HCT116 (cell line): ENCODE results near the gene LRP1B. TPM values are rescaled to one million over a fixed set of nuclear protein-coding genes. Genes with fewer than 3 reads are reported as not detected.

Source experiments
- ATAC-seq: fragments of 200-7000 bp; cut with Tn5 transposase; 2 replicates; pipeline ENCODE4 v1.9.1; 2020; ENCODE audit warnings: mild to moderate bottlenecking, moderate library complexity
- BruUV-seq: library from RNA; stranded (reverse); fragments of 400-500 nt; replicated peaks from 2 replicates; lab custom pipeline; 2021; lab: Mats Ljungman, UMichigan
- CTCF ChIA-PET: fragments of 300-600 bp; sonication (Branson Sonifier 250); formaldehyde crosslinking; loops from one replicate; lab custom pipeline; 2021; ENCODE audit warnings: antibody characterized with exemption; lab: Charles Lee
- POLR2A ChIA-PET: fragments of 300-600, 350-600 bp; sonication (Branson Sonifier 250); formaldehyde crosslinking; loops from one replicate; lab custom pipeline; 2021; ENCODE audit warnings: antibody characterized with exemption; lab: Charles Lee
- RAD21 ChIA-PET, 2 experiments: fragments of 300-600 bp; sonication (Branson Sonifier 250); formaldehyde crosslinking; loops; one replicate each; lab custom pipeline; 2023; ENCODE audit warnings: low total read pairs in 2 of 2; ENCODE audit not compliant: uncharacterized antibody in 2 of 2, unreplicated experiment in 2 of 2, low non-redundant PET in 1 of 2; lab: Charles Lee
- DNase-seq: peaks from one replicate; pipeline ENCODE4 v3.0.0-alpha.2; 2010; ENCODE audit warnings: low read depth, low spot score
- H2AFZ ChIP-seq: fragments of 200-600 bp; shearing (Covaris generic), sonication (generic); 2 replicates; pipeline ENCODE4 v1.6.1; 2017; ENCODE audit warnings: low read depth, mixed run types, mixed read lengths, antibody characterized with exemption, low read length; ENCODE audit not compliant: poor library complexity, severe bottlenecking
- H3K27ac ChIP-seq: 2 replicates; pipeline ENCODE4 v1.5.1; 2012; ENCODE audit warnings: low read depth, low read length
- H3K27me3 ChIP-seq: fragments of 200-600 bp; sonication (generic); 2 replicates; pipeline ENCODE4 v1.6.1; 2016; ENCODE audit warnings: mixed run types, low read length, mixed read lengths; ENCODE audit not compliant: insufficient read depth
- H3K36me3 ChIP-seq, 2 experiments: fragments of 200-500 bp in 1 of 2; fragments of 200-600 bp in 1 of 2; sonication (Bioruptor generic) in 1 of 2; sonication (generic) in 1 of 2; 2 replicates each; pipeline versions ENCODE4 v1.5.1 to v1.6.1; 2014 to 2016; ENCODE audit warnings: low read length in 2 of 2, inconsistent platforms in 1 of 2, mixed read lengths in 1 of 2, mixed run types in 1 of 2; ENCODE audit not compliant: insufficient read depth in 2 of 2, control insufficient read depth in 1 of 2
- H3K4me1 ChIP-seq, 2 experiments: fragments of 200-600 bp in 1 of 2; sonication (generic) in 1 of 2; 2 replicates each; pipeline versions ENCODE4 v1.5.1 to v1.6.1; 2012 to 2017; ENCODE audit warnings: low read length in 2 of 2, inconsistent platforms in 1 of 2, mild to moderate bottlenecking in 1 of 2, mixed read lengths in 1 of 2, mixed run types in 1 of 2, moderate library complexity in 1 of 2; ENCODE audit not compliant: insufficient read depth in 2 of 2, control insufficient read depth in 1 of 2
- H3K4me2 ChIP-seq: fragments of 200-600 bp; sonication (generic); 2 replicates; pipeline ENCODE4 v1.6.1; 2017; ENCODE audit warnings: mixed run types, low read length, mixed read lengths
- H3K4me3 ChIP-seq, 2 experiments: fragments of 200-600 bp in 1 of 2; sonication (generic) in 1 of 2; replicated peaks in 1 of 2; 2 replicates each; pipeline ENCODE4 v1.5.1; 2011 to 2016; ENCODE audit warnings: low read length in 2 of 2, control low read depth in 1 of 2, low read depth in 1 of 2, mild to moderate bottlenecking in 1 of 2, mixed read lengths in 1 of 2, mixed run types in 1 of 2
- H3K79me2 ChIP-seq: fragments of 200-600 bp; sonication (generic); 2 replicates; pipeline ENCODE4 v1.6.1; 2017; ENCODE audit warnings: mild to moderate bottlenecking, mixed run types, low read length, moderate library complexity, mixed read lengths; ENCODE audit not compliant: insufficient read depth
- H3K9ac ChIP-seq: fragments of 200-600 bp; sonication (generic); 2 replicates; pipeline ENCODE4 v1.6.1; 2016; ENCODE audit warnings: low read length, mixed read lengths
- H3K9me2 ChIP-seq: fragments of 200-600 bp; sonication (generic), shearing (Covaris generic); 2 replicates; pipeline ENCODE4 v1.6.1; 2017; ENCODE audit warnings: mixed run types, mild to moderate bottlenecking, moderate library complexity; ENCODE audit not compliant: insufficient read depth
- H3K9me3 ChIP-seq, 2 experiments: fragments of 200-500 bp in 1 of 2; fragments of 200-600 bp in 1 of 2; sonication (Bioruptor generic) in 1 of 2; sonication (generic) in 1 of 2; 2 replicates each; pipeline ENCODE4 v1.6.1; 2014 to 2017; ENCODE audit warnings: low read length in 2 of 2, mixed read lengths in 2 of 2, inconsistent platforms in 1 of 2, low read depth in 1 of 2, mild to moderate bottlenecking in 1 of 2, mixed run types in 1 of 2, moderate library complexity in 1 of 2; ENCODE audit not compliant: control insufficient read depth in 1 of 2, insufficient read depth in 1 of 2
- H4K20me1 ChIP-seq: fragments of 200-600 bp; sonication (generic), shearing (Covaris generic); 2 replicates; pipeline ENCODE4 v1.6.1; 2017; ENCODE audit warnings: mixed run types, mild to moderate bottlenecking, moderate library complexity; ENCODE audit not compliant: insufficient read depth
- CEBPB ChIP-seq: IDR thresholded peaks from 2 replicates; pipeline ENCODE4 v1.6.1; 2012; ENCODE audit warnings: low read depth
- CTCF ChIP-seq, 3 experiments: fragments of 200-600 bp in 1 of 3; sonication (generic) in 1 of 3; IDR thresholded peaks in 2 of 3; conservative IDR thresholded peaks in 1 of 3; 2 replicates each; pipeline ENCODE4 v1.5.1; 2012 to 2017; ENCODE audit warnings: low read depth in 2 of 3, low read length in 2 of 3, antibody characterized with exemption in 1 of 3, borderline replicate concordance in 1 of 3, control low read depth in 1 of 3, mild to moderate bottlenecking in 1 of 3, mixed read lengths in 1 of 3, mixed run types in 1 of 3, moderate library complexity in 1 of 3; ENCODE audit not compliant: insufficient read depth in 1 of 3
- EGR1 ChIP-seq: IDR thresholded peaks from 2 replicates; pipeline ENCODE4 v1.6.1; 2012; ENCODE audit warnings: low read depth
- ELF1 ChIP-seq: IDR thresholded peaks from 2 replicates; pipeline ENCODE4 v1.6.1; 2012; ENCODE audit warnings: low read depth, borderline replicate concordance
- EZH2 ChIP-seq: fragments of 200-600 bp; sonication (generic); IDR thresholded peaks from 2 replicates; pipeline ENCODE4 v1.6.1; 2017; ENCODE audit warnings: antibody characterized with exemption, mixed run types
- FOSL1 ChIP-seq: IDR thresholded peaks from 2 replicates; pipeline ENCODE4 v1.6.1; 2012; ENCODE audit warnings: low read depth
- JUND ChIP-seq: IDR thresholded peaks from 2 replicates; pipeline ENCODE4 v1.6.1; 2012
- MAX ChIP-seq: IDR thresholded peaks from 2 replicates; pipeline ENCODE4 v1.6.1; 2012
- POLR2A ChIP-seq: IDR thresholded peaks from 2 replicates; pipeline ENCODE4 v1.7.0; 2011; ENCODE audit warnings: borderline replicate concordance; ENCODE audit not compliant: insufficient read depth, insufficient read length; ENCODE audit errors: extremely low read depth
- POLR2AphosphoS5 ChIP-seq: IDR thresholded peaks from 2 replicates; pipeline ENCODE4 v1.6.1; 2011; ENCODE audit warnings: mild to moderate bottlenecking, low read depth, low read length, moderate library complexity
- RAD21 ChIP-seq: IDR thresholded peaks from 2 replicates; pipeline ENCODE4 v1.6.1; 2012; ENCODE audit warnings: low read depth, mild to moderate bottlenecking
- SIN3A ChIP-seq: IDR thresholded peaks from 2 replicates; pipeline ENCODE4 v1.6.1; 2012; ENCODE audit warnings: low read depth
- SP1 ChIP-seq: IDR thresholded peaks from 2 replicates; pipeline ENCODE4 v1.6.1; 2012; ENCODE audit warnings: low read depth
- SRF ChIP-seq: IDR thresholded peaks from 2 replicates; pipeline ENCODE4 v1.6.1; 2012; ENCODE audit warnings: low read depth
- TCF7L2 ChIP-seq: IDR thresholded peaks from 2 replicates; pipeline ENCODE4 v1.7.0; 2011; ENCODE audit warnings: borderline replicate concordance, inconsistent platforms; ENCODE audit not compliant: insufficient read depth, insufficient read length; ENCODE audit errors: extremely low read depth
- YY1 ChIP-seq: IDR thresholded peaks from 2 replicates; pipeline ENCODE4 v1.6.1; 2011; ENCODE audit warnings: low read length, low read depth, moderate library complexity, mild to moderate bottlenecking; ENCODE audit not compliant: insufficient replicate concordance; ENCODE audit errors: extremely low read depth
- ZFX ChIP-seq: fragments of 450-650 bp; IDR thresholded peaks from 2 replicates; pipeline ENCODE4 v1.6.1; 2017
- ZNF274 ChIP-seq: fragments of 200-500 bp; sonication (Bioruptor generic); IDR thresholded peaks from 2 replicates; pipeline ENCODE4 v1.6.1; 2014; ENCODE audit warnings: mild to moderate bottlenecking, low read depth, low read length, inconsistent platforms
- intact Hi-C: fragments of 100-400 bp; cut with micrococcal nuclease; formaldehyde crosslinking; loops from 2 replicates; pipeline ENCODE4 v1.10.0; 2022
- total RNA-seq: library from RNA; stranded (reverse); gene quantifications from one replicate; pipeline ENCODE4 v1.2.1, GENCODE V29; 2021; ENCODE audit not compliant: unreplicated experiment
- TF ChIP-seq, protein P1 (sequence below): IDR thresholded peaks from 2 replicates; pipeline ENCODE4 v1.6.1; 2012
- TF ChIP-seq, protein P2 (sequence below): IDR thresholded peaks from 2 replicates; pipeline ENCODE4 v1.6.1; 2012; ENCODE audit warnings: low read depth

LRP1B gene
- total RNA-seq, 1 experiment from 2014 or later: 0.34 TPM

- CTCF ChIA-PET: no interaction called here
- H3K79me2 ChIP-seq: no peaks in the 10 kb centered on the region
Observed at GRCh38 chr2:141065042-141065441, 1065.8 kb downstream of the LRP1B start.

More at GRCh38 chr2:141065042-141065441, 1065.8 kb downstream of the LRP1B start:
- ChIA-PET RAD21 (no interaction called here), POLR2A (no interaction called here)
- no peak overlapping the region for H3K27ac ChIP-seq
- no peak overlapping the region for H3K4me2 ChIP-seq
- H3K9ac ChIP-seq: no peak overlapping the region
- no peak overlapping the region for H2AFZ ChIP-seq
- intact Hi-C loops: no loop called here
- ATAC-seq (no peak), DNase-seq (no peak)
- no peaks in the 10 kb centered on the region for H4K20me1 ChIP-seq
- H3K36me3 ChIP-seq: no peaks in the 10 kb centered on the region
- no peaks in the 10 kb centered on the region for H3K4me1 ChIP-seq
- H3K9me2 ChIP-seq: no peaks in the 10 kb centered on the region
- no peaks in the 10 kb centered on the region for H3K9me3 ChIP-seq
- H3K27me3 ChIP-seq: no peaks in the 10 kb centered on the region
- TF ChIP-seq TCF7L2 (no peak), EZH2 (no peak), FOSL1 (no peak), POLR2AphosphoS5 (no peak), CEBPB (no peak), ELF1 (no peak), EGR1 (no peak), CTCF (IDR thresholded peaks at IDR 0.05 in 2 of 3, conservative IDR thresholded peaks at IDR 0.05 in 1 of 3; ENCODE audit: borderline replicate concordance in 1 of 3, insufficient read depth in 1 of 3, low read depth in 2 of 3, low read length in 2 of 3) (no peak), SIN3A (no peak), YY1 (no peak), SRF (no peak), ZFX (no peak), MAX (no peak), ZNF274 (no peak), SP1 (no peak), POLR2A (no peak), JUND (no peak), RAD21 (no peak)
- TF ChIP-seq, protein P1, sequence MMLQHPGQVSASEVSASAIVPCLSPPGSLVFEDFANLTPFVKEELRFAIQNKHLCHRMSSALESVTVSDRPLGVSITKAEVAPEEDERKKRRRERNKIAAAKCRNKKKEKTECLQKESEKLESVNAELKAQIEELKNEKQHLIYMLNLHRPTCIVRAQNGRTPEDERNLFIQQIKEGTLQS: no peak
- TF ChIP-seq, protein P2, sequence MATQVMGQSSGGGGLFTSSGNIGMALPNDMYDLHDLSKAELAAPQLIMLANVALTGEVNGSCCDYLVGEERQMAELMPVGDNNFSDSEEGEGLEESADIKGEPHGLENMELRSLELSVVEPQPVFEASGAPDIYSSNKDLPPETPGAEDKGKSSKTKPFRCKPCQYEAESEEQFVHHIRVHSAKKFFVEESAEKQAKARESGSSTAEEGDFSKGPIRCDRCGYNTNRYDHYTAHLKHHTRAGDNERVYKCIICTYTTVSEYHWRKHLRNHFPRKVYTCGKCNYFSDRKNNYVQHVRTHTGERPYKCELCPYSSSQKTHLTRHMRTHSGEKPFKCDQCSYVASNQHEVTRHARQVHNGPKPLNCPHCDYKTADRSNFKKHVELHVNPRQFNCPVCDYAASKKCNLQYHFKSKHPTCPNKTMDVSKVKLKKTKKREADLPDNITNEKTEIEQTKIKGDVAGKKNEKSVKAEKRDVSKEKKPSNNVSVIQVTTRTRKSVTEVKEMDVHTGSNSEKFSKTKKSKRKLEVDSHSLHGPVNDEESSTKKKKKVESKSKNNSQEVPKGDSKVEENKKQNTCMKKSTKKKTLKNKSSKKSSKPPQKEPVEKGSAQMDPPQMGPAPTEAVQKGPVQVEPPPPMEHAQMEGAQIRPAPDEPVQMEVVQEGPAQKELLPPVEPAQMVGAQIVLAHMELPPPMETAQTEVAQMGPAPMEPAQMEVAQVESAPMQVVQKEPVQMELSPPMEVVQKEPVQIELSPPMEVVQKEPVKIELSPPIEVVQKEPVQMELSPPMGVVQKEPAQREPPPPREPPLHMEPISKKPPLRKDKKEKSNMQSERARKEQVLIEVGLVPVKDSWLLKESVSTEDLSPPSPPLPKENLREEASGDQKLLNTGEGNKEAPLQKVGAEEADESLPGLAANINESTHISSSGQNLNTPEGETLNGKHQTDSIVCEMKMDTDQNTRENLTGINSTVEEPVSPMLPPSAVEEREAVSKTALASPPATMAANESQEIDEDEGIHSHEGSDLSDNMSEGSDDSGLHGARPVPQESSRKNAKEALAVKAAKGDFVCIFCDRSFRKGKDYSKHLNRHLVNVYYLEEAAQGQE: no peak
- TF ChIP-seq, all 23 proteins: peak for 0
- no peak overlapping the region for H3K4me3 ChIP-seq
- no TSS peak for BruUV-seq
